Gastrocnemius medialis (tissue), 4 donors: ENCODE data around the gene EDARADD. TPM values are rescaled to one million over a fixed set of nuclear protein-coding genes. Genes with fewer than 3 reads are reported as not detected.

Experiments
- ATAC-seq, 2 donors: fragments of 150-250 bp; one replicate each; pipeline ENCODE4 v1.9.1; 2016
- DNase-seq, 2 donors: peaks; one replicate each; pipeline ENCODE4 v3.0.0-alpha.2; 2019
- H3K27ac ChIP-seq, 4 donors: fragments of 200-600 bp; sonication (generic); 1 replicate in 1 of 4; 2 replicates in 3 of 4; pipeline ENCODE4 v1.5.1; 2016 to 2018; ENCODE audit warnings: mild to moderate bottlenecking in 2 of 4, moderate library complexity in 1 of 4
- H3K27me3 ChIP-seq, 3 donors: fragments of 200-600 bp; sonication (generic) in 2 of 3; 1 replicate in 1 of 3; 2 replicates in 2 of 3; pipeline versions ENCODE4 v1.5.1 to v1.6.0; 2016 to 2019; ENCODE audit warnings: mild to moderate bottlenecking in 1 of 3, moderate library complexity in 1 of 3
- H3K36me3 ChIP-seq, 2 donors: fragments of 200-600 bp; sonication (generic) in 1 of 2; one replicate each; pipeline ENCODE4 v1.5.1; 2017 to 2018
- H3K4me1 ChIP-seq, 2 donors: fragments of 200-600 bp; sonication (generic) in 1 of 2; one replicate each; pipeline ENCODE4 v1.5.1; 2016 to 2017; ENCODE audit warnings: mild to moderate bottlenecking in 2 of 2
- H3K4me3 ChIP-seq, 4 donors: fragments of 200-600 bp; sonication (generic) in 3 of 4; 1 replicate in 1 of 4; 2 replicates in 3 of 4; pipeline ENCODE4 v1.5.1; 2016 to 2019; ENCODE audit warnings: mild to moderate bottlenecking in 2 of 4
- H3K9me3 ChIP-seq, 3 donors: fragments of 200-600 bp; sonication (generic) in 2 of 3; 1 replicate in 1 of 3; 2 replicates in 2 of 3; pipeline ENCODE4 v1.5.1; 2016 to 2019
- CTCF ChIP-seq, 5 experiments: fragments of 450-650 bp in 3 of 5; fragments of 200-600 bp in 2 of 5; sonication (generic) in 2 of 5; IDR thresholded peaks in 4 of 5; conservative IDR thresholded peaks in 1 of 5; 1 replicate in 4 of 5; 2 replicates in 1 of 5; pipeline ENCODE4 v1.5.1; 2016 to 2019; ENCODE audit warnings: antibody characterized with exemption in 5 of 5, mild to moderate bottlenecking in 3 of 5, moderate library complexity in 3 of 5
- POLR2A ChIP-seq, 2 donors: fragments of 450-650 bp; IDR thresholded peaks; one replicate each; pipeline ENCODE4 v1.6.1; 2017; ENCODE audit warnings: antibody characterized with exemption in 2 of 2, mild to moderate bottlenecking in 2 of 2, moderate library complexity in 2 of 2
- in situ Hi-C, 4 donors: fragments of 200-750 bp; cut with MboI; loops; one replicate each; pipeline versions ENCODE4 v1.15.0 to v1.8.0; 2017; ENCODE audit warnings: low sequenced_read_pairs in 4 of 4
- intact Hi-C: fragments of 100-400 bp; cut with DNase I; formaldehyde crosslinking; loops from one replicate; pipeline ENCODE4 v1.15.1; 2023; ENCODE audit warnings: low total_unique reads
- total RNA-seq, 4 donors: library from RNA; depleted of rRNA; stranded (reverse); fragments of >200 nt; gene quantifications; one replicate each; pipeline versions ENCODE4 v1.1.0 to v1.2.3, GENCODE V29; 2016

Gene EDARADD
- total RNA-seq, 4 donors from 2014 or later: not detected

GRCh38 chr1:236395230-236395946, 1.3 kb downstream of the EDARADD start:
- TF ChIP-seq POLR2A (IDR thresholded peaks at IDR 0.05): no peak
- TF ChIP-seq CTCF (IDR thresholded peaks at IDR 0.05 in 4 of 5, conservative IDR thresholded peaks at IDR 0.05 in 1 of 5): no peak
- Histone ChIP-seq H3K36me3 (no peaks in the 10 kb centered on the region), H3K27me3 (peaks cover 19 to 47% (median 29%) of the 10 kb centered on the region in 3 donors), H3K4me3 (peak overlapping the region; percentile 47 to 59 (median 50)), H3K4me1 (peaks cover 0 to 3% of the 10 kb centered on the region in 2 donors), H3K27ac (no peak overlapping the region), H3K9me3 (no peaks in the 10 kb centered on the region)
- in situ Hi-C loops (no loop called here), intact Hi-C loops (no loop called here)
- ATAC-seq (no peak), DNase-seq (no peak)

DNA sequence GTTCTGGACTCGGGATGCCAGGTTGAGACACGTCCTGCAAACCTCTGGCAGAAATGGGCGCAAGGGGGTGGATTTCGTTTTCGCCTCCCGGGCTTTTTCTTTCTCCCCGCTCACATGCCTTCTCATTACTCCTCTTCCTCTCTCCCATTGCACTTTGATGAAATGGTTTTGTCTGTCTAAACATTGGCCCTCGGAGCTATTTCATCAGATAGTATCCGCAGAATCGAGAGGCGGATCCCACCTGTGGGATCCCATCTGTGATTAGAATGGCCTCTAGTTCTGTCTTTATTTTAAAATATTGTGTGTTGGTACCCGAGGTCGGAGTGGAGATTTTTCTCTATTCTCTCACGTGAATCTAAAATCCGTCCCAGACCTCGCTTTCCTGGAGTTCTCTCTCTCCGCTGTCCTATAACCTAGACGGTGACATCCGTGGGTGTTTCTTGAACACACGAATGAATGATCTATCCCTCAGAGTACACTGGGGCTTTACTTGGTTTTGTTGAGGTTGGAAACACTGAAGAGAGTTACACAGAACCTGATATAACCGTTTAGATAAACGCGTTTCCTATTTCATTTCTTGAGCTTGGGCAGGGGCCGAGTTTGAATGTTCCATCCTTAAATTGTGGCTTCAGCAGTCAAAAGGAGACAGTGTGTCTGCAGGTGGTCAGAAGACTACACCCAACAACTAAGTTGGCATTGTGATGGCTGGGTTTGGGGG, 2.0 kb downstream of the EDARADD start:
- DNase-seq: no peak
- ATAC-seq: no peak
- Histone ChIP-seq H3K4me3 (peak overlapping the region; percentile 47 to 59 (median 50)), H3K27me3 (peaks cover 19 to 46% (median 29%) of the 10 kb centered on the region in 3 donors), H3K36me3 (no peaks in the 10 kb centered on the region), H3K27ac (no peak overlapping the region), H3K4me1 (peaks cover 0 to 3% of the 10 kb centered on the region in 2 donors), H3K9me3 (no peaks in the 10 kb centered on the region)
- TF ChIP-seq POLR2A (IDR thresholded peaks at IDR 0.05): no peak
- TF ChIP-seq CTCF (IDR thresholded peaks at IDR 0.05 in 4 of 5, conservative IDR thresholded peaks at IDR 0.05 in 1 of 5): no peak
- intact Hi-C loops (no loop called here), in situ Hi-C loops (no loop called here)

GRCh38 chr1:236396665-236397043, 2.6 kb downstream of the EDARADD start:
- in situ Hi-C loops (no loop called here), intact Hi-C loops (no loop called here)
- Histone ChIP-seq H3K27ac (no peak overlapping the region), H3K27me3 (peaks cover 19 to 46% (median 29%) of the 10 kb centered on the region in 3 donors), H3K36me3 (no peaks in the 10 kb centered on the region), H3K9me3 (no peaks in the 10 kb centered on the region), H3K4me3 (no peak overlapping the region), H3K4me1 (peaks cover 0 to 3% of the 10 kb centered on the region in 2 donors)
- ATAC-seq: no peak
- no peak for TF ChIP-seq POLR2A (IDR thresholded peaks at IDR 0.05)
- TF ChIP-seq CTCF (IDR thresholded peaks at IDR 0.05 in 4 of 5, conservative IDR thresholded peaks at IDR 0.05 in 1 of 5): no peak
- DNase-seq: no peak

DNA sequence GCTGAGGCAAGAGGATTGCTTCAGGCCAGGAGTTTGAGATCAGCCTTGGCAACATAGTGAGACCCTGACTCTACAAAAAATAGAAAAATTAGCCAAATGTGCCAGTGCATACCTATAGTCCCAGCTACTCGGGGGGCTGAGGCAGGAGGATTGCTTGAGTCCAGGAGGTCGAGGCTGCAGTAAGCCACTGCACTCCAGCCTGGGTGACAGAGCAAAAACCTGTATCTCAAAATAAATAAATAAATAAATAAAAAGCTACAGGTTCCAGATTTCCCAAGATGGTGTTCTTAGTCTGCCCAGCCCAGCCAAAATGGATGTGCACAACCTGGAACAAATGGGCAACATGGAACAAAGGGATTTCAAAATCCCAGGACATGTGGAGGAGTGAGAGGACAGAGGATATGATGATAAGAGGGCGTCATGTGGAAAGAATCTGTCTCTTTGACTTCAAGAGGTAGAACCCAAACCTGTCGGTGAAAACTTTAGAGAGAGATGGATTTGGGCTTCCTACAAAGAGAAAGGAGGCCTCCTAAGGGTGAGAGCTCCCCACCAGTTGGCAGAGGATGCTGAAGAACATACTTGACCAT, 3.2 kb downstream of the EDARADD start:
- Histone ChIP-seq H3K4me3 (no peak overlapping the region), H3K36me3 (no peaks in the 10 kb centered on the region), H3K27me3 (peaks cover 16 to 46% (median 29%) of the 10 kb centered on the region in 3 donors), H3K4me1 (peaks cover 0 to 3% of the 10 kb centered on the region in 2 donors), H3K9me3 (no peaks in the 10 kb centered on the region), H3K27ac (no peak overlapping the region)
- no peak for DNase-seq
- TF ChIP-seq POLR2A (IDR thresholded peaks at IDR 0.05): no peak
- TF ChIP-seq CTCF (IDR thresholded peaks at IDR 0.05 in 4 of 5, conservative IDR thresholded peaks at IDR 0.05 in 1 of 5): no peak
- in situ Hi-C loops: no loop called here
- intact Hi-C loops: no loop called here
- no peak for ATAC-seq
